Measurements from ENCODE around the gene C1orf87. TPM values are rescaled to one million over a fixed set of nuclear protein-coding genes. Genes with fewer than 3 reads are reported as not detected.

C1orf87 gene
- total RNA-seq, 4 donors from 2014 or later, result not detected

- no peak for TF ChIP-seq EP300 (IDR thresholded peaks at IDR 0.05)
- TF ChIP-seq POLR2A (IDR thresholded peaks at IDR 0.05), result no peak
- no peak for TF ChIP-seq CTCF (IDR thresholded peaks at IDR 0.05)
- Histone ChIP-seq H3K27me3 (no peaks in the 10 kb centered on the region), H3K27ac (no peak overlapping the region), H3K4me1 (no peaks in the 10 kb centered on the region), H3K9me3 (no peaks in the 10 kb centered on the region), H3K36me3 (no peaks in the 10 kb centered on the region), H3K4me3 (no peak overlapping the region)
- no peak for DNase-seq (ENCODE audit: low spot score in 2 of 2)
Observed at GRCh38 chr1:60087681-60088080, 14.1 kb upstream of the C1orf87 start.

GRCh38 chr1:60078182-60078581 is 4.6 kb upstream of the C1orf87 start:
- Histone ChIP-seq H3K27me3 (peaks cover 0 to 25% of the 10 kb centered on the region in 2 donors), H3K36me3 (no peaks in the 10 kb centered on the region), H3K4me3 (no peak overlapping the region), H3K9me3 (no peaks in the 10 kb centered on the region), H3K4me1 (no peaks in the 10 kb centered on the region), H3K27ac (no peak overlapping the region)
- 63 to 66% methylated on average over 4 of the region's 4 CpGs for WGBS, 2 donors
- DNase-seq (ENCODE audit: low spot score in 2 of 2), result no peak
- TF ChIP-seq POLR2A (IDR thresholded peaks at IDR 0.05) (no peak), EP300 (IDR thresholded peaks at IDR 0.05) (no peak), CTCF (IDR thresholded peaks at IDR 0.05) (no peak)

- Histone ChIP-seq H3K27me3 (peaks cover 0 to 29% of the 10 kb centered on the region in 2 donors), H3K9me3 (no peaks in the 10 kb centered on the region), H3K4me3 (no peak overlapping the region), H3K36me3 (no peaks in the 10 kb centered on the region), H3K27ac (no peak overlapping the region), H3K4me1 (no peaks in the 10 kb centered on the region)
- WGBS, 2 donors, result 48 to 52% methylated on average over 1 of the region's 1 CpG
- TF ChIP-seq EP300 (IDR thresholded peaks at IDR 0.05) (no peak), POLR2A (IDR thresholded peaks at IDR 0.05) (no peak), CTCF (IDR thresholded peaks at IDR 0.05) (no peak)
- no peak for DNase-seq (ENCODE audit: low spot score in 2 of 2)
Observed at GRCh38 chr1:60071296-60071695, 2.3 kb downstream of the C1orf87 start.

- TF ChIP-seq EP300 (IDR thresholded peaks at IDR 0.05), result no peak
- no peak for TF ChIP-seq POLR2A (IDR thresholded peaks at IDR 0.05)
- TF ChIP-seq CTCF (IDR thresholded peaks at IDR 0.05), result no peak
Observed at GRCh38 chr1:60069691-60070090, 3.9 kb downstream of the C1orf87 start.

GRCh38 chr1:60068393-60069045 is 5.1 kb downstream of the C1orf87 start:
- Histone ChIP-seq H3K27me3 (peaks cover 0 to 7% of the 10 kb centered on the region in 2 donors), H3K4me1 (no peaks in the 10 kb centered on the region), H3K36me3 (no peaks in the 10 kb centered on the region), H3K4me3 (no peak overlapping the region), H3K27ac (no peak overlapping the region), H3K9me3 (no peaks in the 10 kb centered on the region)
- WGBS, 2 donors, result 50 to 61% methylated on average over 1 of the region's 1 CpG
- TF ChIP-seq CTCF (IDR thresholded peaks at IDR 0.05) (no peak), EP300 (IDR thresholded peaks at IDR 0.05) (no peak), POLR2A (IDR thresholded peaks at IDR 0.05) (no peak)
- DNase-seq (ENCODE audit: low spot score in 2 of 2), result no peak

More at GRCh38 chr1:60069691-60070090, 3.9 kb downstream of the C1orf87 start:
- H3K4me1 ChIP-seq, result no peaks in the 10 kb centered on the region
- H3K36me3 ChIP-seq, result no peaks in the 10 kb centered on the region
- H3K9me3 ChIP-seq, result no peaks in the 10 kb centered on the region
- no peak for DNase-seq (ENCODE audit: low spot score in 2 of 2)
- peaks cover 0 to 19% of the 10 kb centered on the region in 2 donors for H3K27me3 ChIP-seq
- WGBS, 2 donors, result 84 to 96% methylated on average over 1 of the region's 1 CpG
- no peak overlapping the region for H3K4me3 ChIP-seq
- no peak overlapping the region for H3K27ac ChIP-seq

All from tibial nerve (tissue), 4 donors.